Activated B cell treated with CpG ODN at 0.5 μM for 24 hours (primary cell): Measurements from ENCODE around the gene ITFG1. TPM values are rescaled to one million over a fixed set of nuclear protein-coding genes. Genes with fewer than 3 reads are reported as not detected.

ENCODE experiments used
- ATAC-seq: fragments of 200-7000 bp; cut with Tn5 transposase; one replicate; pipeline ENCODE4 v1.10.0; 2021; ENCODE audit warnings: low read depth, mild to moderate bottlenecking, moderate library complexity
- CTCF ChIA-PET: fragments of 350-600 bp; sonication (Branson Sonifier 250); formaldehyde crosslinking; loops from one replicate; lab custom pipeline; 2021; ENCODE audit warnings: antibody characterized with exemption; lab: Charles Lee
- POLR2A ChIA-PET: fragments of 350-600 bp; sonication (Branson Sonifier 250); formaldehyde crosslinking; loops from one replicate; lab custom pipeline; 2021; ENCODE audit warnings: antibody characterized with exemption; lab: Charles Lee
- DNase-seq: peaks from one replicate; pipeline ENCODE4 v3.0.0; 2022
- H3K27ac Mint-ChIP-seq: one replicate; pipeline ENCODE4 v1.8.0; 2020; ENCODE audit warnings: mixed read lengths
- H3K27me3 Mint-ChIP-seq: one replicate; pipeline ENCODE4 v1.8.0; 2021; ENCODE audit warnings: mixed read lengths
- H3K36me3 Mint-ChIP-seq: one replicate; pipeline ENCODE4 v1.8.0; 2021; ENCODE audit warnings: low read depth, mixed read lengths
- H3K4me1 Mint-ChIP-seq: one replicate; pipeline ENCODE4 v1.8.0; 2021; ENCODE audit warnings: mixed read lengths
- H3K4me3 Mint-ChIP-seq: one replicate; pipeline ENCODE4 v1.8.0; 2020; ENCODE audit warnings: mild to moderate bottlenecking, mixed read lengths
- H3K9me3 Mint-ChIP-seq: one replicate; pipeline ENCODE4 v1.8.0; 2020; ENCODE audit warnings: mixed read lengths
- intact Hi-C: fragments of 100-400 bp; cut with micrococcal nuclease; formaldehyde crosslinking; loops from one replicate; pipeline ENCODE4 v1.15.1; 2024
- total RNA-seq: library from RNA; stranded (reverse); gene quantifications from 2 replicates; pipeline ENCODE4 v1.2.3, GENCODE V29; 2022
- TF ChIP-seq, protein P1 (sequence below): fragments of 200-600 bp; IDR thresholded peaks from one replicate; pipeline ENCODE4 v1.8.0; 2022; ENCODE audit warnings: antibody characterized with exemption, mild to moderate bottlenecking

The ITFG1 gene
- total RNA-seq, 1 donor from 2014 or later, result 30.9 TPM

DNA sequence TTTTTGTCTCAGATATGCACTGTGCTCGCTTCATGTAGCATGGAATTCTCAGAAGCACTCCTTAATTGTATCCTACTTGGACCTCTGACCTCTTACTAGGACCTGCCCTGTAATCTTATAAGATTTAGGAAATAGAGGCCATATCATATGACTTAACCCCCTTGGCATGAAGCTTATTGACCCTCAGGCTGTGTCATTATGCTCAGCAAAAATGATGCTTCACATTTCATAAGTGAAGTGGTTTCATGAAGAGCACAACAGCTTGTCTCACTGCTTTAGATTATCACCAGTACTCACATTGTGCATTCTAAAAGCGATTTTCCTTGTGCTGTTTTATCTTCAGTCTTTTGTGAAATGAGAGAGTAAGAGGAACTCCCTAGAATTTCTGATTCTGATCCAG lies 6.6 kb upstream of the ITFG1 start:
- intact Hi-C loops, result loop anchor here (10.0 kb wide), 2 partner anchors 187 to 783 kb away; partner anchors contain the start of genes ORC6 and VPS35
- Mint-ChIP-seq H3K4me3 (no peak overlapping the region), H3K27me3 (no peaks in the 10 kb centered on the region), H3K27ac (no peak overlapping the region), H3K9me3 (no peaks in the 10 kb centered on the region), H3K4me1 (peaks cover 63% of the 10 kb centered on the region), H3K36me3 (peaks cover 45% of the 10 kb centered on the region)
- ChIA-PET POLR2A (interaction anchor here (1.3 kb wide), 1 partner anchor 25 kb away, joined by 4 read pairs; no protein-coding TSS in a partner anchor), CTCF (no interaction called here)
- no peak for DNase-seq
- TF ChIP-seq, protein P1, sequence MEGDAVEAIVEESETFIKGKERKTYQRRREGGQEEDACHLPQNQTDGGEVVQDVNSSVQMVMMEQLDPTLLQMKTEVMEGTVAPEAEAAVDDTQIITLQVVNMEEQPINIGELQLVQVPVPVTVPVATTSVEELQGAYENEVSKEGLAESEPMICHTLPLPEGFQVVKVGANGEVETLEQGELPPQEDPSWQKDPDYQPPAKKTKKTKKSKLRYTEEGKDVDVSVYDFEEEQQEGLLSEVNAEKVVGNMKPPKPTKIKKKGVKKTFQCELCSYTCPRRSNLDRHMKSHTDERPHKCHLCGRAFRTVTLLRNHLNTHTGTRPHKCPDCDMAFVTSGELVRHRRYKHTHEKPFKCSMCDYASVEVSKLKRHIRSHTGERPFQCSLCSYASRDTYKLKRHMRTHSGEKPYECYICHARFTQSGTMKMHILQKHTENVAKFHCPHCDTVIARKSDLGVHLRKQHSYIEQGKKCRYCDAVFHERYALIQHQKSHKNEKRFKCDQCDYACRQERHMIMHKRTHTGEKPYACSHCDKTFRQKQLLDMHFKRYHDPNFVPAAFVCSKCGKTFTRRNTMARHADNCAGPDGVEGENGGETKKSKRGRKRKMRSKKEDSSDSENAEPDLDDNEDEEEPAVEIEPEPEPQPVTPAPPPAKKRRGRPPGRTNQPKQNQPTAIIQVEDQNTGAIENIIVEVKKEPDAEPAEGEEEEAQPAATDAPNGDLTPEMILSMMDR, result no peak
- no peak for ATAC-seq

DNA sequence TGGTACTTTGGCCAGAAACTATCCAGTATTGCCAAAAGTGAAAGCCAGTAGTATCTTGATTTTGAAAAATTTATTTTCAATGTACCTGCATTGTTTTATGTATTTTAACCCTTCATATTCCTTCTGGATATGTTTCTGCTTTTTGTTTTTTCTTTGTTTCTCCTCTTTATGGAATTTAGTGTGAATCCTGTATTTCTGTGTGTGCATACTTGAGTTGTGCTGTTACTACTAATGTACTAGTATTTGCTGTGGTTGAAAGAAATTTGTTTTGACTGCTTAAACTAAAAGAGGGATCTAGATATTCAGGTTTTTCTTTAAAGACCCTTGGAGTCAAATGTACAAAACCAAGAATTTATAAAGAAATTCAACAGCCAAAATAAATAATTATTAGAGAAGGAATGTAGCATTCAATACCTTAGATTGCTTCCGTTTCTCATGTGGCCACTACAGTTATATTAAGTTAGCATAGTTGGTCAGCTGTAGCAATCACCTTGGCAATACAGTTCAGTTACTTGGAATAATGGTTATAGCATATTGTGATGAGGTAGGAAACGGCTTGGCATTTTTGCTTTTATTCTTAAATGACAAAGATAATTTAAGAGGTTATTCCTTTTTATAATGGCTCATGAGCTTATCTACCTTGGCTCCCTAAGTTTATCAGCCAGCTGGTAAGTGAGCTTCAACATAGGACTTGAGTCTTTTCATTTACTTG lies 5.2 kb upstream of the ITFG1 start:
- intact Hi-C loops, result loop anchor here (1.0 to 10.0 kb wide), 3 partner anchors 11 to 781 kb away; partner anchors contain the start of genes ORC6 and VPS35
- TF ChIP-seq, protein P1, result no peak
- Mint-ChIP-seq H3K4me1 (peaks cover 69% of the 10 kb centered on the region), H3K4me3 (no peak overlapping the region), H3K27me3 (no peaks in the 10 kb centered on the region), H3K36me3 (peaks cover 46% of the 10 kb centered on the region), H3K9me3 (no peaks in the 10 kb centered on the region), H3K27ac (no peak overlapping the region)
- DNase-seq (no peak), ATAC-seq (no peak)
- POLR2A ChIA-PET, result interaction anchor here (2.5 kb wide), 1 partner anchor 26 kb away, joined by 6 read pairs; no protein-coding TSS in a partner anchor
- CTCF ChIA-PET, result no interaction called here

DNA sequence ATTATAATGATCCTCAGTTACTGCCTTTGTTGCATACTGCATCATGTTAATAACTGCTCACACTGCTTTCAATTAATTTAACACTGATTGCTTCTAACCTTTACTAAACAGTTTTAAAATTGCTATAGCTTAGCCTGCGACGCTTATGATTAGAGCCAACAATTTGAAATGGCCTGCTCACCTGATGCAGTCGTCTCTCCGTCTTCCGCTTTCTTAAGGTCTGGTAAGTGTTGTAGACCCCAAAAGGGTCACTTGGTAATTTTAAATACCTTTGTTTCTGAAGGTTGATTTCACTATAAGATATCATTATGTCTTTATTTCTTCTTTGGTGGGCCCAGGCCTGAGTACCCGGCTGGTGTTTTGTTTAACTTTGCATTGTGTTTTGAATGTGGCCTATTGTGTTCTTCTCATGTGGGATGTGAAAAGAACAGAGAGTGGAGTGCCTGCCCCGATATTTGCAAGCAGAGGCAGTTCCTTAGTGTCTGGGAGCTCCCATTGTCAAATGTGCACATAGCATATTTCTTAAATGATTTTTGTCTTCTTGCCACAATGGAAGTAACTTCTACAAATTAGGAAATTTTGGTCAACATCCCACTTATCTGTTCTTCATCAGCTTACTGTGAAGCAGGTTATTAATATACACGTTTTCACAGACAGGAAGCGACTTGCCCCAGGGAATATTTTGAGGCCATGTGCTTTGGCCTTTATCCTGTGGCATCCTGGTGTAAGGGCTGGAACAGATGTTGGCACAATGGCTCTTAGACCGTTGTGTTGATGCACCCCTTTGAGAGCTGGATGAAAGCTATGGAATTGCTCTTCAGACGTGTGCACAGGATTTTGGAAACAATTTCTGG lies 3.1 kb upstream of the ITFG1 start:
- no peak for DNase-seq
- no peaks in the 10 kb centered on the region for H3K9me3 Mint-ChIP-seq
- H3K27ac Mint-ChIP-seq, result peak overlapping the region; percentile 10
- ATAC-seq, result no peak
- CTCF ChIA-PET, result no interaction called here
- peak overlapping the region; percentile 98 for H3K4me3 Mint-ChIP-seq
- TF ChIP-seq, protein P1, result no peak
- H3K27me3 Mint-ChIP-seq, result no peaks in the 10 kb centered on the region
- H3K36me3 Mint-ChIP-seq, result peaks cover 39% of the 10 kb centered on the region
- H3K4me1 Mint-ChIP-seq, result peaks cover 78% of the 10 kb centered on the region
- intact Hi-C loops, result loop anchor here (2.0 to 10.0 kb wide), 4 partner anchors 17 to 779 kb away; partner anchors contain the start of genes ORC6 and VPS35
- POLR2A ChIA-PET, result interaction anchor here (1.2 to 2.5 kb wide), 3 partner anchors 17 to 30 kb away, joined by 3 to 8 read pairs (median 6); no protein-coding TSS in a partner anchor

DNA sequence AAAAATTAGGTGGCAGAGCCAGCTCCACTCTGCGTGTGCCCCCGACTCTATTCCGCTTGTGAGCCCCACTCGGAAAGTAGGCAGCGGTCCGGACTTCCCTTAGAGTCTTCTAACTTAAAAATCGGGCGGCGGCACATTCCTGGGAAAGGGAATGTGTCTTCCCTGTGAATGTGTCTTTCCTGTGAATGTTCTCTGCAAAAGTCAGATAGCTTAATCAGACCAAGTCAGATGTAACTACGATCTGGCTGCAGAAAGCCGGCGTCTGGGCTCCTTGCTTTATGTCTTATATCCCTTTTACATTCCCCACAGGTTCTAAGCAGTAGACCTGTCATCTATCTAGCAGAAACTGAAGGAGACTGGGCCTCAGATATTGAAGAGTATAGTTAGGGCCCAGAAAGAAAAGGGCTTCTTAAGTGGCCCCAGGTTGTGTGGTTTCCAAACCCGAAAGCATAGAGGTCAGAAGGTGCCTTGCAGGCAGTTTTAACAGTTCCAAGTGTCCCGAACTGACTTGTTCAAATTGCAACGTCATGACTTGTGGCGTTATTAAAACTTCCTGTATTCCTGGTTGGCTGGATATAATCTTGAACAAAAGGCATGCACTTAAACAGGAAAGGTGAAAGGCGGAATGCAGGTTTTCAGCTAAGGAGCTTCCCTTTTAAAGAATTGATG lies 869 bp upstream of the ITFG1 start:
- ATAC-seq (no peak), DNase-seq (no peak)
- peak overlapping the region; percentile 96 for H3K27ac Mint-ChIP-seq
- TF ChIP-seq, protein P1, result no peak
- CTCF ChIA-PET, result interaction anchor here (0.8 to 2.6 kb wide), 7 partner anchors 19 to 594 kb away, joined by 3 to 15 read pairs (median 3); partner anchors contain the start of gene NETO2
- intact Hi-C loops, result loop anchor here (1.0 to 10.0 kb wide), 10 partner anchors 19 to 777 kb away; partner anchors contain the start of genes DNAJA2, NETO2, ORC6 and VPS35
- peak overlapping the region; percentile 98 for H3K4me3 Mint-ChIP-seq
- POLR2A ChIA-PET, result interaction anchor here (0.7 to 4.5 kb wide), 18 partner anchors 19 to 1148 kb away, joined by 3 to 97 read pairs (median 4); partner anchors contain the start of genes C16orf87, DNAJA2 and N4BP1
- H3K27me3 Mint-ChIP-seq, result no peaks in the 10 kb centered on the region
- H3K36me3 Mint-ChIP-seq, result peaks cover 37% of the 10 kb centered on the region
- peaks cover 75% of the 10 kb centered on the region for H3K4me1 Mint-ChIP-seq
- H3K9me3 Mint-ChIP-seq, result no peaks in the 10 kb centered on the region
